GM23248 (cell line): ENCODE measurements around the gene PLCB1.

ENCODE experiments used
- EZH2 ChIP-seq: fragments of 200-600 bp; sonication (generic); IDR thresholded peaks from 2 replicates; pipeline ENCODE4 v1.6.1; 2018; ENCODE audit warnings: antibody characterized with exemption, mild to moderate bottlenecking; ENCODE audit not compliant: insufficient read depth, poor library complexity, severe bottlenecking
- EZH2phosphoT487 ChIP-seq: fragments of 200-600 bp; sonication (generic); IDR thresholded peaks from 2 replicates; pipeline ENCODE4 v1.6.1; 2018; ENCODE audit warnings: antibody characterized with exemption, moderate library complexity, mild to moderate bottlenecking, low read depth; ENCODE audit not compliant: insufficient read depth

- TF ChIP-seq EZH2phosphoT487: no peak
- TF ChIP-seq EZH2: no peak
Measured at GRCh38 chr20:8876366-8876765, 744.3 kb downstream of the PLCB1 start.
